ENCODE results near the gene TEKT3.

The TEKT3 gene

GRCh38 chr17:15341385-15341849 lies at the start of gene TEKT3:
TSS of gene TEKT3 (minus strand) at chr17:15341597. CDS start at chr17:15331585, 10,012 bp downstream.
- no peak for DNase-seq (ENCODE audit: low read depth)

- DNase-seq (ENCODE audit: low read depth), result no peak
Observed at GRCh38 chr17:15388356-15389041, 47.1 kb upstream of the TEKT3 start.

- DNase-seq (ENCODE audit: low read depth), result no peak
Observed at GRCh38 chr17:15386083-15386482, 44.7 kb upstream of the TEKT3 start.

GRCh38 chr17:15385305-15385704 lies 43.9 kb upstream of the TEKT3 start:
- no peak for DNase-seq (ENCODE audit: low read depth)

GRCh38 chr17:15384142-15384787 lies 42.9 kb upstream of the TEKT3 start:
- DNase-seq (ENCODE audit: low read depth), result no peak

GRCh38 chr17:15382914-15383313 lies 41.5 kb upstream of the TEKT3 start:
- DNase-seq (ENCODE audit: low read depth), result no peak

GRCh38 chr17:15381707-15382106 lies 40.3 kb upstream of the TEKT3 start:
- no peak for DNase-seq (ENCODE audit: low read depth)

GRCh38 chr17:15380446-15380845 lies 39.0 kb upstream of the TEKT3 start:
- no peak for DNase-seq (ENCODE audit: low read depth)

GRCh38 chr17:15379659-15380058 lies 38.3 kb upstream of the TEKT3 start:
- DNase-seq (ENCODE audit: low read depth), result no peak

GRCh38 chr17:15378243-15378642 lies 36.8 kb upstream of the TEKT3 start:
- no peak for DNase-seq (ENCODE audit: low read depth)

- no peak for DNase-seq (ENCODE audit: low read depth)
Observed at GRCh38 chr17:15377616-15378015, 36.2 kb upstream of the TEKT3 start.

GRCh38 chr17:15377200-15377599 lies 35.8 kb upstream of the TEKT3 start:
- no peak for DNase-seq (ENCODE audit: low read depth)

GRCh38 chr17:15371376-15372130 lies 30.2 kb upstream of the TEKT3 start:
- DNase-seq (ENCODE audit: low read depth), result no peak

- no peak for DNase-seq (ENCODE audit: low read depth)
Observed at GRCh38 chr17:15368600-15368999, 27.2 kb upstream of the TEKT3 start.

- DNase-seq (ENCODE audit: low read depth), result no peak
Observed at GRCh38 chr17:15366026-15366425, 24.6 kb upstream of the TEKT3 start.

GRCh38 chr17:15364615-15365014 lies 23.2 kb upstream of the TEKT3 start:
- no peak for DNase-seq (ENCODE audit: low read depth)

- no peak for DNase-seq (ENCODE audit: low read depth)
Observed at GRCh38 chr17:15363702-15364101, 22.3 kb upstream of the TEKT3 start.

- DNase-seq (ENCODE audit: low read depth), result no peak
Observed at GRCh38 chr17:15361592-15361991, 20.2 kb upstream of the TEKT3 start.

GRCh38 chr17:15361151-15361550 lies 19.8 kb upstream of the TEKT3 start:
- no peak for DNase-seq (ENCODE audit: low read depth)

- DNase-seq (ENCODE audit: low read depth), result no peak
Observed at GRCh38 chr17:15354256-15354655, 12.9 kb upstream of the TEKT3 start.

GRCh38 chr17:15351925-15352324 lies 10.5 kb upstream of the TEKT3 start:
- DNase-seq (ENCODE audit: low read depth), result no peak

- DNase-seq (ENCODE audit: low read depth), result no peak
Observed at GRCh38 chr17:15351478-15351840, 10.1 kb upstream of the TEKT3 start.

Measured in T-helper 22 cell (primary cell).